HG03045 (cell line): Measurements from ENCODE around the gene DCTN5.

Source experiments
- ATAC-seq: cut with Tn5 transposase; IDR thresholded peaks from one replicate; pipeline ENCODE4 v1.9.1; 2021; ENCODE audit warnings: mild to moderate bottlenecking, moderate library complexity; ENCODE audit not compliant: unreplicated experiment

Gene DCTN5

GRCh38 chr16:23651943-23652468, 10.7 kb downstream of the DCTN5 start:
- ATAC-seq, result no peak

- no peak for ATAC-seq
Observed at GRCh38 chr16:23663918-23664317, 22.7 kb downstream of the DCTN5 start.

- ATAC-seq, result no peak
Observed at GRCh38 chr16:23666571-23667354, 25.5 kb downstream of the DCTN5 start.

GRCh38 chr16:23667355-23667659, 26.0 kb downstream of the DCTN5 start:
- ATAC-seq, result no peak

GRCh38 chr16:23668225-23668624, 27.0 kb downstream of the DCTN5 start:
- no peak for ATAC-seq

- ATAC-seq, result no peak
Observed at GRCh38 chr16:23668873-23669272, 27.6 kb downstream of the DCTN5 start.

GRCh38 chr16:23670137-23670776, 29.0 kb downstream of the DCTN5 start:
- ATAC-seq, result peak; percentile 72

- ATAC-seq, result no peak
Observed at GRCh38 chr16:23673971-23674614, 32.8 kb downstream of the DCTN5 start.

- no peak for ATAC-seq
Observed at GRCh38 chr16:23676924-23677480, 35.7 kb downstream of the DCTN5 start.

- peak; percentile 86 for ATAC-seq
Observed at GRCh38 chr16:23678430-23679273, 37.4 kb downstream of the DCTN5 start, which contains the start of gene PLK1. Gene PLK1, plus strand, starts transcription at chr16:23678889. Its CDS starts 44 bp downstream, at chr16:23678933.

GRCh38 chr16:23679274-23679985, 38.2 kb downstream of the DCTN5 start:
- ATAC-seq, result no peak

GRCh38 chr16:23679986-23680336, 38.7 kb downstream of the DCTN5 start:
- no peak for ATAC-seq

- ATAC-seq, result no peak
Observed at GRCh38 chr16:23682181-23682580, 40.9 kb downstream of the DCTN5 start.

- ATAC-seq, result no peak
Observed at GRCh38 chr16:23683487-23683886, 42.2 kb downstream of the DCTN5 start.

- no peak for ATAC-seq
Observed at GRCh38 chr16:23687034-23687808, 46.0 kb downstream of the DCTN5 start.

GRCh38 chr16:23689442-23690187, 48.3 kb downstream of the DCTN5 start:
- no peak for ATAC-seq

GRCh38 chr16:23690771-23691482, 49.7 kb downstream of the DCTN5 start:
- ATAC-seq, result no peak
